Activated CD8-positive, alpha-beta memory T cell treated with anti-CD3 and anti-CD28 coated beads for 36 hours (primary cell): Measurements from ENCODE around the gene CLNK. TPM values are rescaled to one million over a fixed set of nuclear protein-coding genes. Genes with fewer than 3 reads are reported as not detected.

Experiments used
- CTCF ChIA-PET: fragments of 350-600 bp; sonication (Branson Sonifier 250); formaldehyde crosslinking; loops from one replicate; lab custom pipeline; 2021; ENCODE audit warnings: antibody characterized with exemption; lab: Charles Lee
- POLR2A ChIA-PET: fragments of 350-600 bp; sonication (Branson Sonifier 250); formaldehyde crosslinking; loops from one replicate; lab custom pipeline; 2021; ENCODE audit warnings: antibody characterized with exemption; lab: Charles Lee
- total RNA-seq, 2 experiments: library from RNA; stranded (reverse); gene quantifications; one replicate each; pipeline ENCODE4 v1.2.3, GENCODE V29; 2021

Gene CLNK, protein sequence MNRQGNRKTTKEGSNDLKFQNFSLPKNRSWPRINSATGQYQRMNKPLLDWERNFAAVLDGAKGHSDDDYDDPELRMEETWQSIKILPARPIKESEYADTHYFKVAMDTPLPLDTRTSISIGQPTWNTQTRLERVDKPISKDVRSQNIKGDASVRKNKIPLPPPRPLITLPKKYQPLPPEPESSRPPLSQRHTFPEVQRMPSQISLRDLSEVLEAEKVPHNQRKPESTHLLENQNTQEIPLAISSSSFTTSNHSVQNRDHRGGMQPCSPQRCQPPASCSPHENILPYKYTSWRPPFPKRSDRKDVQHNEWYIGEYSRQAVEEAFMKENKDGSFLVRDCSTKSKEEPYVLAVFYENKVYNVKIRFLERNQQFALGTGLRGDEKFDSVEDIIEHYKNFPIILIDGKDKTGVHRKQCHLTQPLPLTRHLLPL
- under 1 TPM; 0.06 to 0.13 TPM for total RNA-seq

- ChIA-PET CTCF (no interaction called here), POLR2A (no interaction called here)
Observed at GRCh38 chr4:10684631-10685030, at the start of gene CLNK. Gene CLNK, minus strand, starts transcription at chr4:10684768. Its CDS starts 16,899 bp downstream, at chr4:10667869.

- ChIA-PET POLR2A (interaction anchor here (0.7 kb wide), 1 partner anchor 718 kb away, joined by 4 read pairs; no protein-coding TSS in a partner anchor), CTCF (no interaction called here)
Observed at GRCh38 chr4:10733481-10734062, 49.0 kb upstream of the CLNK start.

- POLR2A ChIA-PET, result interaction anchor here (0.7 kb wide), 1 partner anchor 719 kb away, joined by 4 read pairs; no protein-coding TSS in a partner anchor
- CTCF ChIA-PET, result no interaction called here
Observed at GRCh38 chr4:10732914-10733415, 48.4 kb upstream of the CLNK start.

DNA sequence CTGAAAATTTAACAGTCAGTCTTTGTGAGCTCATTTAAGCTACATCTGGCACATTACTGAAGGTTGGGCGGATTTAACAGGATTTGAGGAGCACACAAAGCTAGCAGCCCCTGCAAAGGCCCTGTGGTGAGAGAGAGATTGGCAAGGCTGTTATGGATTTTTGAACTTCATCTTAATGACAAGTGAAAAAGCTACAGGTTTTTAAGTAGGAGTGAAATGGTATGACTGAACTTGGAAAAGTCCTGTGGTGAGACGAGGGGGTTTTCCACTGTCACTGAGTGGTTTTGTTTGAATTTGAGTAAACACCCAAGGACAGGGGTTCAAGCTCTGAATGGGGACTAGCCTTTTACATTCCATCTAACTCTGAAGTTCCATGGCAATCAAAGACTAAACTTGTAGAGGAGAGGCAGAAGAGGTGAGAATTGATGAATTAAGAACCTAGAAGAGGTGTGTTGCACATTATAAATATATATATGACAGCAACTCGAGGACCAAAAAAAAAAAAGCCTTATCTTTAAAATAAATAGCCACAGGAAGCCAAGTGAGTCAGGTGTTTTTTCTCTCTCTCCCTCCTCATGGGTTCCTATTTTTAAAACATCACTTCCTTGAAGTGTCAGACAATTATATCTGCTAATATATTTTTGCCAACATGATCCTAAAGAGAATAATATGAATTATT lies 47.8 kb upstream of the CLNK start:
- CTCF ChIA-PET, result no interaction called here
- POLR2A ChIA-PET, result no interaction called here

GRCh38 chr4:10731690-10732089 lies 47.1 kb upstream of the CLNK start:
- ChIA-PET CTCF (no interaction called here), POLR2A (no interaction called here)

GRCh38 chr4:10731162-10731561 lies 46.6 kb upstream of the CLNK start:
- ChIA-PET CTCF (no interaction called here), POLR2A (no interaction called here)

GRCh38 chr4:10730590-10730989 lies 46.0 kb upstream of the CLNK start:
- ChIA-PET CTCF (no interaction called here), POLR2A (no interaction called here)

DNA sequence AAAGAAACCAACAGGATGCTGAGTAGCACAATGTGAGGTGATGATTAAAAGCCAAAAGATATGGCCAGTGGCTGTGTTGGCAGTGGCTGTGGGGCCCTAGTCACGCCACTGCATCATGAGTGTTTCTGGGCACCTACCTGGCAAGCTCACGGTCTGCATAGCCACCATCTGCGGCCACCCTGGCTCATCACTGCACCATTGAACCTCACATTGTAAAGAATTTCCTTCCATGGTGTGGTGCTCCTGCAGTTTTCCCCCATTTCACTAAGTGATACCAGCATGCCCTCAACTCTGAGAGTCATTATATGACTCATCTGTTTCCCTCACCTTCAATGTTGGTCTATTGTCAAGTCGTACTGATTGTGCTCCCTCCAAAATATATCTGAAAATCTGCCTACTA lies 45.5 kb upstream of the CLNK start:
- CTCF ChIA-PET, result no interaction called here
- POLR2A ChIA-PET, result no interaction called here

- ChIA-PET POLR2A (no interaction called here), CTCF (no interaction called here)
Observed at GRCh38 chr4:10729366-10729765, 44.8 kb upstream of the CLNK start.

- CTCF ChIA-PET, result no interaction called here
- POLR2A ChIA-PET, result interaction anchor here (0.6 kb wide), 1 partner anchor 212 kb away, joined by 3 read pairs; no protein-coding TSS in a partner anchor
Observed at GRCh38 chr4:10728016-10728415, 43.4 kb upstream of the CLNK start.

DNA sequence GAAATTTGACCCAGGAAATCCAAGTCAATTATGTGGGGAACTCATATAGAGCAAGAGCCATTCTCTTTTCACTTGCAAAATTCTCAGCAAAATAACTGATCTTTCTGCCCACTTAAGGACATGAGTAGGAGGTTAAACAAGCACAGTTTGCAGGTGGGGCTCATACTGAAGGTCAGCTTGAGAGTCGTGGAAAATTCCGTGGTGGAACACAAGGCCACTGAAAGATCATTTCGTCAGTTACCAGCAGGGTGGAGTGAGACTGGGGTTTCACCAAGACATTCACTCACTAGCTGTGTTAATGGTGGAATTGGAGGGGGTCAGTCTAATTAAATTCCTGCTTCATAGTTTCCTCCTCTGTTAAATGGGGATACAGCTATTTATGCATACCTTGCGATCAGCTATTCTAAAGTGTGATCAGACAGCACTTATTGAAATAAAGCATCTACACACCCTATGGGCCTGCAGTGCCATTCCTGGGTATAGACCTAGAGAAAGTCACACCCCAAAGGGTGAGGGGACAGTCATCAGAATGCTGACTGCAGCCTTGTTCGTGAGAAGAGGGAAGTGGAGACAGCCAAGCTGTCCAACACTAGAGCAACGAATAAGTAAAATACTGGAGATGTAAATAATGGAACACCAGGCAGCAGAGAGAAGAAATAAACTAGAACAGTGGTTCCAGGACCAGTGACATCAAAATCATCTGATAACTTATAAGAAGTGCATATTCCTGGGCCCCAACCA lies 42.7 kb upstream of the CLNK start:
- ChIA-PET CTCF (no interaction called here), POLR2A (interaction anchor here (0.6 kb wide), 1 partner anchor 211 kb away, joined by 3 read pairs; no protein-coding TSS in a partner anchor)

DNA sequence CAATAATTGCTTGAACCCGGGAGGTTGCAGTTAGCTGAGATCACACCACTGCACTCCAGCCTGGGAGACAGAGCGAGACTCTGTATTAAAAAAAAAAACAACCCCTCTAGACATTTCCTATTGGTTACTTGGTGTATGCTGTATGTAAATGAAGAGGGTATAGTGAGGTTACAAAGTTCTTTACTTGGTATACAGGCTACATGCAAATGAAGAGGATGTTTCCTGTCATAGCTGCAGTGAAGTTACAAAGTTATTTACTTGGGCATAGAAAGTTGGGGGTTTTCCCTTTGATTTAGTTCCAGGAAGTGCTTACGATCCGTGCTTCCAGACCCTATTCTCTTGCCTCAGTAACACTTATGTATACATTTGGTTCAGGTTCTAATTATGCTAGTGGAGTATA lies 38.4 kb upstream of the CLNK start:
- CTCF ChIA-PET, result no interaction called here
- POLR2A ChIA-PET, result no interaction called here

DNA sequence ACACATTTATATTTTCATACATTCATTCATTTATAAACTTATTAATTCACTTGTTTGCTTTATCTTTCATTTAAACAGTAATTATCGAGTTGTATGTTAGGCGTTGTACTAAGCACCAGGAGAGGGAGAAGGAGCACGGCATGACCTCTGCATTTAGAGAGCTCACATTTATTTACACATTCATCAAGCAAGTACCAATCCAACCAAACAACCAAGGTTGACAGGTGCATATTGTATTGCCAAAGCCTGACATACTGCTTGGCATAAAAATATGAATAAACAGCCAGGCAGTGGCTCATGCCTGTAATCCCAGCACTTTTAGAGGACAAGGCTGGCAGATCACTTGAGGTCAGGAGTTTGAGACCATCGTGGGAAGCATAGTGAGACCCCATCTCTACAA lies 37.0 kb upstream of the CLNK start:
- ChIA-PET POLR2A (no interaction called here), CTCF (no interaction called here)

- ChIA-PET CTCF (interaction anchor here (0.7 kb wide), 1 partner anchor 162 kb away, joined by 3 read pairs; no protein-coding TSS in a partner anchor), POLR2A (no interaction called here)
Observed at GRCh38 chr4:10716163-10716562, 31.6 kb upstream of the CLNK start.

DNA sequence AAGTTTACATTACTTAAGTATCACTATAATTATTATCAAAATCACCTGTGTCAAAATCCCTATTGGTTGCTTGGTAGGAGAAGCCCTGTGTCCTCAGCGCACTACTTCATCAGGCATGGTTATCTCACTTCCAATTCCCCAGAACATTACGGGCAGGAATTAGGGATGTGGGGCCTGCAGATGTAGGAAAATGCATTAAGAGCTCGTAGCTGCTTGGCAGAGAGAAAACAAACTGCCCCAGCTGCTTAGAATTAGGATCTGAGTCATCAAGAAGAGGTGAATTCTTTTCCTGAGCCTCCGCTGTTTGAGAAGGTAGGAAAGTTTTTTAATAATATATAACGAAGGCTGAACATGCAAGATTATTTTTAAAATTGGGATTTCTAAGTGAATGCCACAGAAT lies 31.1 kb upstream of the CLNK start:
- CTCF ChIA-PET, result no interaction called here
- POLR2A ChIA-PET, result no interaction called here

GRCh38 chr4:10715135-10715534 lies 30.6 kb upstream of the CLNK start:
- ChIA-PET POLR2A (no interaction called here), CTCF (no interaction called here)

- POLR2A ChIA-PET, result no interaction called here
- CTCF ChIA-PET, result no interaction called here
Observed at GRCh38 chr4:10713591-10713990, 29.0 kb upstream of the CLNK start.

DNA sequence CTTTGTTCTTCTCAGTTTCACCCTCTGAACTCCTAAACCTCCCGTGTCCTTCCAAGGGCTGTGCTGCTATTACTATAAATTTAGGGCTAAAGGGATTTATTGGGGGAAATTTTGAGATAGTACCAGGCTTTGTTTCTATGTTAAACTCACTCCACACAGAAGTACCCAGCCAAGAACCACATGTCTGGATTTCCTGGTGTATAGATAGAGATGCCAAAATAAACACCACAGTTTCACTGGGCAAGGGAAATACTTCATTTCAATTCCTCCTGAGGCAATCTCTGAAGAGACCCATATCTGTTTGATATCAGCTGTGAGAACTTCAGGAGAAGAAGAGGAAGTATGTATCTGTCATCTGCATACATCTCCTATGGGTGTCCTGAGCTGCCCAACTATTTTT lies 21.7 kb upstream of the CLNK start:
- ChIA-PET POLR2A (no interaction called here), CTCF (no interaction called here)

- ChIA-PET POLR2A (no interaction called here), CTCF (no interaction called here)
Observed at GRCh38 chr4:10704430-10704810, 19.9 kb upstream of the CLNK start.
